Mucosa of stomach (tissue), 1 donor: Measurements from ENCODE around the gene CXorf38.

Source experiments
- H3K27me3 ChIP-seq: one replicate; pipeline ENCODE4 v1.7.0; 2013; ENCODE audit warnings: mild to moderate bottlenecking, low read length; ENCODE audit not compliant: control insufficient read depth, insufficient read depth
- H3K36me3 ChIP-seq: one replicate; pipeline ENCODE4 v1.7.0; 2013; ENCODE audit warnings: low read length; ENCODE audit not compliant: control insufficient read depth, insufficient read depth
- H3K4me1 ChIP-seq: one replicate; pipeline ENCODE4 v1.7.0; 2013; ENCODE audit warnings: mild to moderate bottlenecking, low read length; ENCODE audit not compliant: control insufficient read depth, insufficient read depth
- H3K4me3 ChIP-seq: one replicate; pipeline ENCODE4 v1.7.0; 2013; ENCODE audit warnings: low read length
- H3K9ac ChIP-seq: one replicate; pipeline ENCODE4 v1.7.0; 2013; ENCODE audit warnings: mild to moderate bottlenecking, low read length, moderate library complexity
- H3K9me3 ChIP-seq: one replicate; pipeline ENCODE4 v1.7.0; 2013; ENCODE audit warnings: mild to moderate bottlenecking, low read length, moderate library complexity; ENCODE audit not compliant: control insufficient read depth
- donor health status: Pancreatic carcinoma.

The CXorf38 gene

DNA sequence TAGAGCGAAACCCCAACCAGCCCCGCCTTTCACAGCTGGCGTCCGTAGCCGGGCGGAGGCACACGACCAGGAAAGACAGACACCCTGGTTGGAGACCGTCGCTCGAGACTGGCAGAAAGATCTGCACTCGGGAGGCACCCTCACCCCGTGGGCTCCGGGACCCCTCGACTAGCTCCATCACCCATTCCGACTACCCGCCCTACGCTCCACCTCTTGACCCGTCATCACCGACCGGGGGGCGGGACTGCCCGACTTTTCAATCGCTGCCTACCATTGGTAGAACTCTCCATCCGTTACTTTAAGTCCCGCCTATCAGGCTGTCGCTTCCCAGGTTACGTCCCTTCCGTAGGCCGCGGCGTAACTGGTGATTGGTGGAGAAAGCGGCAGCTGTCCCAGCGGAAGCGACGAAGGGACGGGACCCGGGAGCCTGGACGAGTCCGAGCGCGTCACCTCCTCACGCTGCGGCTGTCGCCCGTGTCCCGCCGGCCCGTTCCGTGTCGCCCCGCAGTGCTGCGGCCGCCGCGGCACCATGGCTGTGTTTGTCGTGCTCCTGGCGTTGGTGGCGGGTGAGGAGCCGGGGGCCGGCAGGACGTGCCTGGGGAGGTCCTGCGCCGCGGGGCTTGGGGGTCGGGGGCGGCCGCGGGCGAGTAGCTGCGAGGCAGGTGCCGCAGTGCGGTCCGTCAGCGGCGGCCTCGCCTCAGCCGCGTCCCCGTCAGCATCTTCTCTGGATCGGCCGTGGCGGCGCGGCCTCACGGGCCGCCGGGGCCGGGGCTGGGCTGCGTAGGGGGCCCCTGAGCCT is 66.6 kb downstream of the CXorf38 start, which contains the start of gene ATP6AP2:
Gene ATP6AP2 (plus strand): TSS at position 434 of the 799 bp plus-strand sequence. CDS start 96 bp downstream, at position 530.
- Histone ChIP-seq H3K9ac (peak within 1 kb of the TSS; percentile 68), H3K9me3 (no peaks in the 10 kb centered on the region), H3K4me1 (no peaks in the 10 kb centered on the region), H3K36me3 (no peaks in the 10 kb centered on the region), H3K27me3 (no peaks in the 10 kb centered on the region), H3K4me3 (peak within 1 kb of the TSS; percentile 46)

GRCh38 chrX:40579900-40580536 is 67.3 kb downstream of the CXorf38 start:
- no peaks in the 10 kb centered on the region for H3K36me3 ChIP-seq
- H3K9ac ChIP-seq = peak overlapping the region; percentile 68
- H3K4me1 ChIP-seq = no peaks in the 10 kb centered on the region
- no peaks in the 10 kb centered on the region for H3K9me3 ChIP-seq
- H3K4me3 ChIP-seq = peak overlapping the region; percentile 41
- H3K27me3 ChIP-seq = no peaks in the 10 kb centered on the region

DNA sequence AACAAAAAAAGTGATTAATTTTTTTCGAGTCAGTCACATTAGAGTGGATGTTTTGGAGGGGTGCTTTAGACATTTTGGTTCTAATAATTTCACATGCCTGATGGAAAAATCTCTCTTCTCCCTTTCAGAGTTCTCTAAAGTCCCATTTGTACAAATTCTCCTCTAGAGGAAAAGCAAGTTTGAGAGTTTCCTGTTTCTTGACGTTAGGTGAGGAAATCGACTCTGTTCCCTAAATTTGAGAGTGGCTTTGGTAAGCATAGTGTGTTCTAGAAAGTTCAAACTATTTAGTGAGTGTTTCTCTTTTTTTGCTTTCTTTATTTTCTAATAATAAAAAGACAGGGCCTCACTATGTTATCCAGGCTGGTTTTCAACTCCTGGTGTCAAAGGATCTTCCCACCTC is 68.2 kb downstream of the CXorf38 start:
- Histone ChIP-seq H3K9me3 (no peaks in the 10 kb centered on the region), H3K27me3 (no peaks in the 10 kb centered on the region), H3K4me3 (no peak overlapping the region), H3K4me1 (no peaks in the 10 kb centered on the region), H3K36me3 (no peaks in the 10 kb centered on the region), H3K9ac (no peak overlapping the region)

DNA sequence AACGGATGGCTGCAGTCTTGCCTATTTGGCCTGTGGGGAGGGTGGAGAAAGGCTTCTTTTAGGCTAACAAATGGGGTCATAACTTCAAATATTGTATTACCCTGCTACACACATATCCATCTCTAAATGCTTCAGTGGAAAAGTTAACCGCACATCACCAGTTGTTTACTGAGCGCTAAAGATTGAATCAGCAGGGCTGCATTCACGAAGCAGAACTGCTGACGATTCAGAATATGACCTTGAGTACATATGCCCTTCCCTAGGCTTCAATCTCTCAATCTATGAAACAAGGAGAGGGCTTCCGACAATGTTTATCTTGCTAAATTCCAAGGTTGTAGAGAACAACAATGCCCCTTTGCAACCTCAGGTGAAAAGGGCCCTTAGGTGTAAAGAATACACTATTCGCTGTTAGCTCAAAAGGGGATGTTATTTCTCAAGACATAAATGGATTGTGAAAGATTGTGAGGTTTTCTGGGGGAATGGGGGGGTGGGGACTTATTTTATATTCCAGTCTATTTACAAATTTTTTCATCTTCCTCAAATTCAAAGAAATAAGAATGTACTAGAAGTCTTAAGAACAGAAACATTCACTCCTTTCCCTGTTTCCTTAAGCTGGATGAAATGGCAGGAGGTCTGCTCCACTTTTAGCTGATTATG is 69.2 kb downstream of the CXorf38 start:
- H3K27me3 ChIP-seq = no peaks in the 10 kb centered on the region

More for the DNA sequence above, 69.2 kb downstream of the CXorf38 start:
- Histone ChIP-seq H3K4me3 (no peak overlapping the region), H3K9me3 (no peaks in the 10 kb centered on the region), H3K36me3 (no peaks in the 10 kb centered on the region), H3K9ac (no peak overlapping the region), H3K4me1 (no peaks in the 10 kb centered on the region)
